ENCODE data around the gene TBL3. TPM values are rescaled to one million over a fixed set of nuclear protein-coding genes. Genes with fewer than 3 reads are reported as not detected.

The TBL3 gene
- total and polyA plus RNA-seq, 4 donors, result 12.5 to 24.3 (median 14.2) TPM

- Histone ChIP-seq H3K36me3 (ENCODE audit: control insufficient read depth in 4 of 4, insufficient read depth in 3 of 4, low read depth in 1 of 4, low read length in 3 of 4) (peaks cover 0 to 26% (median 7%) of the 10 kb centered on the region in 4 donors), H3K4me3 (ENCODE audit: low read depth in 1 of 3, low read length in 3 of 3) (peak overlapping the region in 1 of 3 donors; percentile 92), H3K4me1 (ENCODE audit: control insufficient read depth in 4 of 4, insufficient read depth in 4 of 4, low read length in 3 of 4) (peaks cover 4 to 26% (median 21%) of the 10 kb centered on the region in 4 donors), H3K27me3 (ENCODE audit: control insufficient read depth in 4 of 4, insufficient read depth in 4 of 4, low read length in 3 of 4) (no peaks in the 10 kb centered on the region), H3K9ac (ENCODE audit: low read depth in 1 of 2, low read length in 2 of 2) (peak overlapping the region in 1 of 2 donors; percentile 72), H3K27ac (ENCODE audit: low read depth in 1 of 2, low read length in 2 of 2) (peak overlapping the region in 1 of 2 donors; percentile 50), H3K9me3 (ENCODE audit: control insufficient read depth in 4 of 4, low read length in 3 of 4) (no peaks in the 10 kb centered on the region)
- no peak for DNase-seq (ENCODE audit: low spot score)
- TF ChIP-seq, protein P1, sequence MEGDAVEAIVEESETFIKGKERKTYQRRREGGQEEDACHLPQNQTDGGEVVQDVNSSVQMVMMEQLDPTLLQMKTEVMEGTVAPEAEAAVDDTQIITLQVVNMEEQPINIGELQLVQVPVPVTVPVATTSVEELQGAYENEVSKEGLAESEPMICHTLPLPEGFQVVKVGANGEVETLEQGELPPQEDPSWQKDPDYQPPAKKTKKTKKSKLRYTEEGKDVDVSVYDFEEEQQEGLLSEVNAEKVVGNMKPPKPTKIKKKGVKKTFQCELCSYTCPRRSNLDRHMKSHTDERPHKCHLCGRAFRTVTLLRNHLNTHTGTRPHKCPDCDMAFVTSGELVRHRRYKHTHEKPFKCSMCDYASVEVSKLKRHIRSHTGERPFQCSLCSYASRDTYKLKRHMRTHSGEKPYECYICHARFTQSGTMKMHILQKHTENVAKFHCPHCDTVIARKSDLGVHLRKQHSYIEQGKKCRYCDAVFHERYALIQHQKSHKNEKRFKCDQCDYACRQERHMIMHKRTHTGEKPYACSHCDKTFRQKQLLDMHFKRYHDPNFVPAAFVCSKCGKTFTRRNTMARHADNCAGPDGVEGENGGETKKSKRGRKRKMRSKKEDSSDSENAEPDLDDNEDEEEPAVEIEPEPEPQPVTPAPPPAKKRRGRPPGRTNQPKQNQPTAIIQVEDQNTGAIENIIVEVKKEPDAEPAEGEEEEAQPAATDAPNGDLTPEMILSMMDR (IDR thresholded peaks at IDR 0.05; ENCODE audit: low read depth, low read length, missing input control), result no peak
- TF ChIP-seq MAX (IDR thresholded peaks at IDR 0.05) (no peak), RXRA (IDR thresholded peaks at IDR 0.05) (no peak), YY1 (IDR thresholded peaks at IDR 0.05) (no peak), NR2F2 (IDR thresholded peaks at IDR 0.05) (no peak)
- 29% methylated on average over 14 of the region's 14 CpGs for WGBS
Observed at GRCh38 chr16:1958715-1959268, 13.1 kb upstream of the TBL3 start.

- TF ChIP-seq HNF4A (conservative IDR thresholded peaks at IDR 0.05) (no peak), FOXA2 (IDR thresholded peaks at IDR 0.05) (no peak), YY1 (IDR thresholded peaks at IDR 0.05) (peak; percentile 73), ZBTB33 (IDR thresholded peaks at IDR 0.05) (no peak), EGR1 (IDR thresholded peaks at IDR 0.05; ENCODE audit: low read depth in 2 of 2) (peak in 1 of 2 donors; percentile 35), RAD21 (IDR thresholded peaks at IDR 0.05) (peak in 1 of 2 donors; percentile 50), MAX (IDR thresholded peaks at IDR 0.05) (no peak), GABPA (IDR thresholded peaks at IDR 0.05 in 1 of 2, conservative IDR thresholded peaks at IDR 0.05 in 1 of 2) (peak in 1 of 2 donors; percentile 58), JUND (IDR thresholded peaks at IDR 0.05) (no peak), RXRA (IDR thresholded peaks at IDR 0.05) (no peak), SP1 (IDR thresholded peaks at IDR 0.05) (no peak), NR2F2 (IDR thresholded peaks at IDR 0.05) (no peak), FOXA1 (IDR thresholded peaks at IDR 0.05) (no peak), ATF3 (IDR thresholded peaks at IDR 0.05) (no peak), TAF1 (conservative IDR thresholded peaks at IDR 0.05) (no peak), HNF4G (IDR thresholded peaks at IDR 0.05) (no peak)
- TF ChIP-seq, protein P1 (IDR thresholded peaks at IDR 0.05; ENCODE audit: low read depth, low read length, missing input control), result peak; percentile 49
- TF ChIP-seq, protein P2, sequence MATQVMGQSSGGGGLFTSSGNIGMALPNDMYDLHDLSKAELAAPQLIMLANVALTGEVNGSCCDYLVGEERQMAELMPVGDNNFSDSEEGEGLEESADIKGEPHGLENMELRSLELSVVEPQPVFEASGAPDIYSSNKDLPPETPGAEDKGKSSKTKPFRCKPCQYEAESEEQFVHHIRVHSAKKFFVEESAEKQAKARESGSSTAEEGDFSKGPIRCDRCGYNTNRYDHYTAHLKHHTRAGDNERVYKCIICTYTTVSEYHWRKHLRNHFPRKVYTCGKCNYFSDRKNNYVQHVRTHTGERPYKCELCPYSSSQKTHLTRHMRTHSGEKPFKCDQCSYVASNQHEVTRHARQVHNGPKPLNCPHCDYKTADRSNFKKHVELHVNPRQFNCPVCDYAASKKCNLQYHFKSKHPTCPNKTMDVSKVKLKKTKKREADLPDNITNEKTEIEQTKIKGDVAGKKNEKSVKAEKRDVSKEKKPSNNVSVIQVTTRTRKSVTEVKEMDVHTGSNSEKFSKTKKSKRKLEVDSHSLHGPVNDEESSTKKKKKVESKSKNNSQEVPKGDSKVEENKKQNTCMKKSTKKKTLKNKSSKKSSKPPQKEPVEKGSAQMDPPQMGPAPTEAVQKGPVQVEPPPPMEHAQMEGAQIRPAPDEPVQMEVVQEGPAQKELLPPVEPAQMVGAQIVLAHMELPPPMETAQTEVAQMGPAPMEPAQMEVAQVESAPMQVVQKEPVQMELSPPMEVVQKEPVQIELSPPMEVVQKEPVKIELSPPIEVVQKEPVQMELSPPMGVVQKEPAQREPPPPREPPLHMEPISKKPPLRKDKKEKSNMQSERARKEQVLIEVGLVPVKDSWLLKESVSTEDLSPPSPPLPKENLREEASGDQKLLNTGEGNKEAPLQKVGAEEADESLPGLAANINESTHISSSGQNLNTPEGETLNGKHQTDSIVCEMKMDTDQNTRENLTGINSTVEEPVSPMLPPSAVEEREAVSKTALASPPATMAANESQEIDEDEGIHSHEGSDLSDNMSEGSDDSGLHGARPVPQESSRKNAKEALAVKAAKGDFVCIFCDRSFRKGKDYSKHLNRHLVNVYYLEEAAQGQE (IDR thresholded peaks at IDR 0.05), result no peak
- peak within 1 kb of the TSS; percentile 80 to 92 (median 90) for H3K4me3 ChIP-seq (ENCODE audit: low read depth in 1 of 3, low read length in 3 of 3)
- H3K36me3 ChIP-seq (ENCODE audit: control insufficient read depth in 4 of 4, insufficient read depth in 3 of 4, low read depth in 1 of 4, low read length in 3 of 4), result peaks cover 0 to 26% (median 7%) of the 10 kb centered on the region in 4 donors
- peak within 1 kb of the TSS; percentile 45 to 72 for H3K9ac ChIP-seq (ENCODE audit: low read depth in 1 of 2, low read length in 2 of 2)
- peak; percentile 96 for DNase-seq (ENCODE audit: low spot score)
- under 1% methylated on average over 79 of the region's 79 CpGs for WGBS
- H3K27me3 ChIP-seq (ENCODE audit: control insufficient read depth in 4 of 4, insufficient read depth in 4 of 4, low read length in 3 of 4), result no peaks in the 10 kb centered on the region
- H3K4me1 ChIP-seq (ENCODE audit: control insufficient read depth in 4 of 4, insufficient read depth in 4 of 4, low read length in 3 of 4), result peaks cover 4 to 28% (median 23%) of the 10 kb centered on the region in 4 donors
- peak within 1 kb of the TSS; percentile 50 to 77 for H3K27ac ChIP-seq (ENCODE audit: low read depth in 1 of 2, low read length in 2 of 2)
- no peaks in the 10 kb centered on the region for H3K9me3 ChIP-seq (ENCODE audit: control insufficient read depth in 4 of 4, low read length in 3 of 4)
Observed at GRCh38 chr16:1959269-1960039, 12.4 kb upstream of the TBL3 start, which contains the start of gene NDUFB10. Gene NDUFB10 (plus strand): TSS chr16:1959538. CDS start chr16:1959625, 87 bp downstream.
